MV-4-11 (cell line): Measurements from ENCODE around the gene OR6C76.

Experiments used
- DNase-seq: peaks from one replicate; lab custom pipeline; 2025; lab: John Stamatoyannopoulos, UW

Gene OR6C76

GRCh38 chr12:55469291-55469690, 43.2 kb downstream of the OR6C76 start:
- DNase-seq: peak; percentile 32

GRCh38 chr12:55470088-55470829, 44.2 kb downstream of the OR6C76 start, which contains the start of gene OR6C70:
TSS of gene OR6C70 (minus strand) at chr12:55470138. CDS start at chr12:55470138, 0 bp downstream.
- DNase-seq: no peak

DNA sequence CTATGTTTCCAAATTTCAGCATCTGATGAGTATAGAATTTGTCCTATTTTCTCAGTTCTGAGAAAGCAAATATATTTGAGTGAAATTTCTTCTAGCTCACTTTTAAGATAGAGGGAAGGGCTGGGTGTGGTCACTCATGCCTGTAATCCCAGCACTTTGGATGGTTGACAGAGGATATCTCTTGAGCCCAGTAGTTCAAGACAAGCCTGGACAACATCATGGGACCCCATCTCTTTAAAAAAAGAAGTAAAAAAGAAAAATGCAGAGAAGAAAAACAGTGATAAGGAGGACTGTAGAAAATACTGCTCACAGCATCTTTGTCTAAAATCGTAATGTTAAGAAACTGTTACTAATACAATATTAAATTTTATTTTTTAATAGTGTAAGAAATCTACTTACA, 46.2 kb downstream of the OR6C76 start:
- DNase-seq: no peak
